SK-N-SH (cell line): ENCODE data around the gene LTBP2. TPM values are rescaled to one million over a fixed set of nuclear protein-coding genes. Genes with fewer than 3 reads are reported as not detected.
A peak's percentile ranks its signal among the peaks of the same experiment; 100 is the strongest.

Experiments used
- CTCF ChIA-PET: fragments of 300-600, 350-600 bp; formaldehyde crosslinking; extraction: SDS; loops from one replicate; lab custom pipeline; 2021; lab: Yijun Ruan, JAX
- POLR2A ChIA-PET: fragments of 350-600 bp; sonication (Branson Sonifier 250); formaldehyde crosslinking; extraction: SDS; loops from one replicate; lab custom pipeline; 2020; ENCODE audit warnings: antibody characterized with exemption, inconsistent platforms; lab: Yijun Ruan, JAX
- DNase-seq: peaks from one replicate; pipeline ENCODE4 v3.0.0; 2012
- H2AFZ ChIP-seq: fragments of 200-600 bp; sonication (generic); 2 replicates; pipeline ENCODE4 v1.8.1; 2016; ENCODE audit warnings: antibody characterized with exemption, mild to moderate bottlenecking, low read depth
- H3F3A ChIP-seq: fragments of 200-600 bp; sonication (generic); replicated peaks from 2 replicates; pipeline ENCODE3; 2016; ENCODE audit warnings: antibody characterized with exemption, mild to moderate bottlenecking; ENCODE audit not compliant: insufficient read depth
- H3K27ac ChIP-seq, 2 experiments: fragments of 200-500 bp in 1 of 2; fragments of 200-600 bp in 1 of 2; sonication (Bioruptor generic) in 1 of 2; sonication (generic), shearing (Covaris generic) in 1 of 2; 2 replicates each; pipeline versions ENCODE4 v1.5.1 to v1.6.1; 2014 to 2016; ENCODE audit warnings: low read depth in 2 of 2, inconsistent platforms in 1 of 2, low read length in 1 of 2, mild to moderate bottlenecking in 1 of 2, mixed read lengths in 1 of 2
- H3K27me3 ChIP-seq: fragments of 200-600 bp; sonication (generic), shearing (Covaris generic); 2 replicates; pipeline ENCODE4 v1.6.1; 2016; ENCODE audit warnings: mixed run types; ENCODE audit not compliant: insufficient read depth
- H3K36me3 ChIP-seq, 2 experiments: fragments of 200-500 bp in 1 of 2; fragments of 200-600 bp in 1 of 2; sonication (Bioruptor generic) in 1 of 2; sonication (generic) in 1 of 2; replicated peaks in 1 of 2; 2 replicates each; pipeline versions ENCODE3 to v1.5.1; 2014 to 2016; ENCODE audit warnings: low read length in 1 of 2, mild to moderate bottlenecking in 1 of 2; ENCODE audit not compliant: insufficient read depth in 2 of 2, control insufficient read depth in 1 of 2
- H3K4me1 ChIP-seq, 2 experiments: fragments of 200-500 bp in 1 of 2; fragments of 200-600 bp in 1 of 2; sonication (Bioruptor generic) in 1 of 2; sonication (generic), shearing (Covaris generic) in 1 of 2; 2 replicates each; pipeline versions ENCODE4 v1.5.1 to v1.6.1; 2014 to 2016; ENCODE audit warnings: low read depth in 1 of 2, low read length in 1 of 2, mixed run types in 1 of 2; ENCODE audit not compliant: insufficient read depth in 2 of 2, control insufficient read depth in 1 of 2
- H3K4me2 ChIP-seq: fragments of 200-600 bp; sonication (generic), shearing (Covaris generic); 2 replicates; pipeline ENCODE4 v1.6.1; 2017; ENCODE audit warnings: mixed run types
- H3K4me3 ChIP-seq, 2 experiments: fragments of 200-500 bp in 1 of 2; fragments of 200-600 bp in 1 of 2; sonication (Bioruptor generic) in 1 of 2; sonication (generic), shearing (Covaris generic) in 1 of 2; 2 replicates each; pipeline versions ENCODE4 v1.5.1 to v1.8.1; 2014 to 2016; ENCODE audit warnings: low read depth in 2 of 2, inconsistent platforms in 1 of 2, low read length in 1 of 2, mild to moderate bottlenecking in 1 of 2, mixed read lengths in 1 of 2, moderate library complexity in 1 of 2
- H3K79me2 ChIP-seq: fragments of 200-600 bp; sonication (generic); 2 replicates; pipeline ENCODE4 v1.8.1; 2017; ENCODE audit warnings: mild to moderate bottlenecking; ENCODE audit not compliant: insufficient read depth
- H3K9ac ChIP-seq: fragments of 200-600 bp; sonication (generic); 2 replicates; pipeline ENCODE4 v1.6.1; 2017; ENCODE audit warnings: mixed run types
- H3K9me2 ChIP-seq: fragments of 200-600 bp; sonication (generic); 2 replicates; pipeline ENCODE4 v1.6.1; 2017; ENCODE audit warnings: mixed run types
- H3K9me3 ChIP-seq: fragments of 200-600 bp; sonication (generic); 2 replicates; pipeline ENCODE4 v1.6.1; 2017; ENCODE audit warnings: mixed run types, mild to moderate bottlenecking, moderate library complexity
- H4K20me1 ChIP-seq: fragments of 200-600 bp; sonication (generic); 2 replicates; pipeline ENCODE4 v1.6.1; 2017; ENCODE audit warnings: mild to moderate bottlenecking, mixed run types; ENCODE audit not compliant: insufficient read depth
- CHD2 ChIP-seq: fragments of 150-350 bp; IDR thresholded peaks from 2 replicates; pipeline ENCODE4 v1.6.1; 2018; ENCODE audit warnings: low read length; ENCODE audit not compliant: partially characterized antibody
- EZH2phosphoT487 ChIP-seq: fragments of 200-600 bp; sonication (generic); IDR thresholded peaks from 2 replicates; pipeline ENCODE4 v1.6.1; 2017; ENCODE audit warnings: low read depth, mixed run types, mild to moderate bottlenecking, antibody characterized with exemption, moderate library complexity, borderline replicate concordance
- FOSL2 ChIP-seq: IDR thresholded peaks from 2 replicates; pipeline ENCODE4 v1.4.0; 2012; ENCODE audit warnings: low read depth, mild to moderate bottlenecking, moderate library complexity, borderline replicate concordance
- GABPA ChIP-seq: IDR thresholded peaks from 2 replicates; pipeline ENCODE4 v1.4.0; 2012; ENCODE audit warnings: low read depth, mild to moderate bottlenecking
- GATA2 ChIP-seq: sonication (generic); formaldehyde crosslinking; IDR thresholded peaks from 2 replicates; pipeline ENCODE4 v1.5.0; 2020; ENCODE audit warnings: mild to moderate bottlenecking, missing genetic modification reagents
- IRF3 ChIP-seq: fragments of 150-350 bp; IDR thresholded peaks from 2 replicates; pipeline ENCODE4 v1.6.1; 2016; ENCODE audit warnings: mild to moderate bottlenecking, low read depth, low read length
- MAX ChIP-seq: IDR thresholded peaks from 2 replicates; pipeline ENCODE4 v1.4.0; 2012; ENCODE audit warnings: low read depth
- MEF2A ChIP-seq: IDR thresholded peaks from 2 replicates; pipeline ENCODE4 v1.4.0; 2012; ENCODE audit warnings: low read depth, borderline replicate concordance
- MXI1 ChIP-seq: IDR thresholded peaks from 2 replicates; pipeline ENCODE4 v1.6.1; 2012; ENCODE audit warnings: mild to moderate bottlenecking, low read depth, low read length, improper control_type of control experiment
- NFIC ChIP-seq: IDR thresholded peaks from 2 replicates; pipeline ENCODE4 v1.4.0; 2012; ENCODE audit warnings: borderline replicate concordance
- PBX3 ChIP-seq: IDR thresholded peaks from 2 replicates; pipeline ENCODE4; 2012
- POLR2AphosphoS5 ChIP-seq: IDR thresholded peaks from 2 replicates; pipeline ENCODE4 v1.6.1; 2012; ENCODE audit warnings: low read depth, low read length
- RAD21 ChIP-seq: IDR thresholded peaks from 2 replicates; pipeline ENCODE4 v1.6.1; 2012; ENCODE audit warnings: mild to moderate bottlenecking, low read length
- SIN3A ChIP-seq: IDR thresholded peaks from 2 replicates; pipeline ENCODE4 v1.6.1; 2012; ENCODE audit warnings: low read depth, mild to moderate bottlenecking, low read length, moderate library complexity, borderline replicate concordance
- SMC3 ChIP-seq: IDR thresholded peaks from 2 replicates; pipeline ENCODE4 v1.6.1; 2012; ENCODE audit warnings: low read depth, low read length, improper control_type of control experiment
- TAF1 ChIP-seq: IDR thresholded peaks from 2 replicates; pipeline ENCODE4 v1.6.1; 2012; ENCODE audit warnings: low read depth, mild to moderate bottlenecking, low read length, moderate library complexity, borderline replicate concordance
- TCF12 ChIP-seq: IDR thresholded peaks from 2 replicates; pipeline ENCODE4 v1.4.0; 2012
- USF1 ChIP-seq: IDR thresholded peaks from 2 replicates; pipeline ENCODE4 v1.4.0; 2012; ENCODE audit warnings: low read depth, borderline replicate concordance
- ZBTB33 ChIP-seq: IDR thresholded peaks from 2 replicates; pipeline ENCODE4 v1.4.0; 2012; ENCODE audit warnings: low read depth, borderline replicate concordance
- WGBS: methylation state at CpG from one replicate; pipeline ENCODE4 v1.1.6; 2017; ENCODE audit warnings: low lambda C conversion rate; 5-methylcytosine and 5-hydroxymethylcytosine counted together
- polyA plus RNA-seq, 3 experiments: library from polyadenylated mRNA; depleted of rRNA; stranded (reverse); fragments of >200 nt; gene quantifications; 2 replicates each; pipeline ENCODE4 v1.2.3, GENCODE V29; 2012

Gene LTBP2
- polyA plus RNA-seq, 1 of the 3 experiments (the other 2 are of a cell fraction): 58.8 TPM

GRCh38 chr14:74563586-74564159 lies 48.4 kb downstream of the LTBP2 start:
- H3F3A ChIP-seq: peaks cover 11% of the 10 kb centered on the region
- peaks cover 14 to 34% of the 10 kb centered on the region in 2 experiments for H3K36me3 ChIP-seq
- H3K9ac ChIP-seq: no peak overlapping the region
- POLR2A ChIA-PET: no interaction called here
- peaks cover 95% of the 10 kb centered on the region for H3K79me2 ChIP-seq
- WGBS: 92% methylated on average over 3 of the region's 3 CpGs
- H3K9me3 ChIP-seq: no peaks in the 10 kb centered on the region
- CTCF ChIA-PET: interaction anchor here (1.0 to 1.3 kb wide), 7 partner anchors 9 to 62 kb away, joined by 3 to 6 read pairs (median 3); no protein-coding TSS in a partner anchor
- no peaks in the 10 kb centered on the region for H3K9me2 ChIP-seq
- H3K27ac ChIP-seq: peak overlapping the region; percentile 40 to 67; a peak in 3 of 4 replicates
- no peak overlapping the region for H3K4me3 ChIP-seq
- H2AFZ ChIP-seq: no peak overlapping the region
- no peaks in the 10 kb centered on the region for H3K27me3 ChIP-seq
- H3K4me2 ChIP-seq: peak overlapping the region; percentile 57; the same call in 1 of the 2 replicates
- DNase-seq: no peak
- peak; percentile 59 for TF ChIP-seq RAD21
- TF ChIP-seq MAX: no peak
- TF ChIP-seq SMC3: peak; percentile 19; the same call in 1 of the 2 replicates
- TF ChIP-seq, all 33 proteins: peak for 2
- Histone ChIP-seq H4K20me1 (peaks cover 20% of the 10 kb centered on the region; the same call in 1 of the 2 replicates), H3K4me1 (peaks cover 21 to 44% of the 10 kb centered on the region in 2 experiments)

- H3K9ac ChIP-seq: no peak overlapping the region
- H3K9me3 ChIP-seq: no peaks in the 10 kb centered on the region
- TF ChIP-seq CHD2: no peak
- no peak for TF ChIP-seq MEF2A
- no peak for TF ChIP-seq MXI1
- TF ChIP-seq SIN3A: no peak
- no peak for TF ChIP-seq TCF12
- TF ChIP-seq PBX3: no peak
- TF ChIP-seq SMC3: no peak
- no peak for TF ChIP-seq FOSL2
- no peak for TF ChIP-seq IRF3
- TF ChIP-seq EZH2phosphoT487: no peak
- no peak for TF ChIP-seq POLR2AphosphoS5
- no peak for TF ChIP-seq ZBTB33
- no peak for TF ChIP-seq RAD21
- TF ChIP-seq GATA2 (CRISPR knock-in tag): no peak
- TF ChIP-seq GABPA: no peak
- no peak for TF ChIP-seq NFIC
- no peak for TF ChIP-seq TAF1
- TF ChIP-seq USF1: no peak
- H3K4me1 ChIP-seq: peaks cover 21 to 41% of the 10 kb centered on the region in 2 experiments
- H3K36me3 ChIP-seq: peaks cover 14 to 29% of the 10 kb centered on the region in 2 experiments
- peaks cover 11% of the 10 kb centered on the region for H3F3A ChIP-seq
- peak overlapping the region; percentile 40 to 67; a peak in 3 of 4 replicates for H3K27ac ChIP-seq
- DNase-seq: no peak
- H3K27me3 ChIP-seq: no peaks in the 10 kb centered on the region
- H3K4me3 ChIP-seq: no peak overlapping the region
- 89% methylated on average over 5 of the region's 5 CpGs for WGBS
- H3K79me2 ChIP-seq: peaks cover 95% of the 10 kb centered on the region
- CTCF ChIA-PET: interaction anchor here (1.0 to 1.3 kb wide), 7 partner anchors 9 to 61 kb away, joined by 3 to 6 read pairs (median 3); no protein-coding TSS in a partner anchor
- POLR2A ChIA-PET: no interaction called here
- H3K9me2 ChIP-seq: no peaks in the 10 kb centered on the region
- H4K20me1 ChIP-seq: peaks cover 20% of the 10 kb centered on the region; the same call in 1 of the 2 replicates
- H2AFZ ChIP-seq: no peak overlapping the region
- H3K4me2 ChIP-seq: peak overlapping the region; percentile 57; the same call in 1 of the 2 replicates
Observed at GRCh38 chr14:74563233-74563585, 48.8 kb downstream of the LTBP2 start.
